Measurements from ENCODE around the gene SORCS2.

DNA sequence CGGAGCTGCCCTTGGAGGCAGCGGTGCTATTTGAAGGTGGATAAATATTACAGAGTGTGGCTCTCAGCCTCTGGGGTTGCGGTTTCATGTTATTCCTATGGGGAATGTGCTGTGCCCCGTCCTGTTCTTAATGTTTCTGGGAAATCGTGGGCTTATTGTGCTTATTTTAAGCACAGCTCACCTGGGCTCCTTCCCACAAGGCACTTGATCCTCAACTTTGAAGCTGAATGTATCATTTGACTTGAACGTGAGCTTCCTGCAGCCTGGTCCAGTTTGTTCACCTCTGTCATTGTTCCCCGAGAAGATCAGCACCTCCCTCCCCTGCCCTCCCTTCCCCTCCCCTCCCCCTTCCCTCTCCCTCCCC, 3.9 kb downstream of the SORCS2 start:
- no peak for TF ChIP-seq CTCF (IDR thresholded peaks at IDR 0.05)
- no peak for TF ChIP-seq TEAD4 (IDR thresholded peaks at IDR 0.05; ENCODE audit: borderline replicate concordance, insufficient read depth)
- TF ChIP-seq EP300 (IDR thresholded peaks at IDR 0.05; ENCODE audit: borderline replicate concordance in 1 of 2, low read depth in 1 of 2, low read length in 1 of 2) = no peak

Measured in SK-N-SH (cell line).